ENCODE measurements around the gene SMIM9.

The SMIM9 gene

DNA sequence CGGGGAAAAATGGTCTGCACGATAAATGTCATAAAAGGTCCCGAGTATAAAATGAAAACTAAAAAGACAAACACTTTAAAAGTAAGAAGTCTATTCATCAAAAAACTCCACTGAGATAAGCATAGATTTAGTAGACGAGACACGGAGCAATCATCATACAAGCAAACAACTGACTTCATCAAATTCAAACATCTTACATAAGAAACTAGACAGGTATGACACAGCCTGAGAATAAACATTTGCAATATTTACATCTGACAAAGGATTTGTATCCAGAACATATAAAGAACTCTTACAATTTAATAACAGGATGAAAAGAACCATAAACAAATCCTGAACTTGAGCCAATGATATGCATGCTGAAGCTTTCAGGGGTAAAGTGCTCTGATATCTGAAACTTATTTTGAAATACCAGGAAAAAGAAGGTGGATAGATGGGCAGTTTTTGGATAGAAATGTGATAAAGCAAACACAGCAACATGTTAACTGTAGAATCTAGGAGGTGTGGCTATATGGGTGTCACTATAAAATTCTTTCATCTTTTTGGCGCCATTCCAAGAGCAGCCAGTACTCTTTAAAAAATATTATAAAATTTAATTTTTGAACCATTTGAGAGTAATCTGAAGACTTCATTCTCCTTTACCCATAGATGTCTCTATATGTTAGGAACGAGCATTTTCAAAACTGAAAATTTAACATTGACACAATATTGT, 41.2 kb downstream of the SMIM9 start:
- TF ChIP-seq, protein P1, sequence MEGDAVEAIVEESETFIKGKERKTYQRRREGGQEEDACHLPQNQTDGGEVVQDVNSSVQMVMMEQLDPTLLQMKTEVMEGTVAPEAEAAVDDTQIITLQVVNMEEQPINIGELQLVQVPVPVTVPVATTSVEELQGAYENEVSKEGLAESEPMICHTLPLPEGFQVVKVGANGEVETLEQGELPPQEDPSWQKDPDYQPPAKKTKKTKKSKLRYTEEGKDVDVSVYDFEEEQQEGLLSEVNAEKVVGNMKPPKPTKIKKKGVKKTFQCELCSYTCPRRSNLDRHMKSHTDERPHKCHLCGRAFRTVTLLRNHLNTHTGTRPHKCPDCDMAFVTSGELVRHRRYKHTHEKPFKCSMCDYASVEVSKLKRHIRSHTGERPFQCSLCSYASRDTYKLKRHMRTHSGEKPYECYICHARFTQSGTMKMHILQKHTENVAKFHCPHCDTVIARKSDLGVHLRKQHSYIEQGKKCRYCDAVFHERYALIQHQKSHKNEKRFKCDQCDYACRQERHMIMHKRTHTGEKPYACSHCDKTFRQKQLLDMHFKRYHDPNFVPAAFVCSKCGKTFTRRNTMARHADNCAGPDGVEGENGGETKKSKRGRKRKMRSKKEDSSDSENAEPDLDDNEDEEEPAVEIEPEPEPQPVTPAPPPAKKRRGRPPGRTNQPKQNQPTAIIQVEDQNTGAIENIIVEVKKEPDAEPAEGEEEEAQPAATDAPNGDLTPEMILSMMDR (conservative IDR thresholded peaks at IDR 0.05; ENCODE audit: low read depth, low read length), result no peak
- H3K4me3 ChIP-seq (ENCODE audit: low read length), result no peak overlapping the region
- DNase-seq (ENCODE audit: low read depth), result no peak

DNA sequence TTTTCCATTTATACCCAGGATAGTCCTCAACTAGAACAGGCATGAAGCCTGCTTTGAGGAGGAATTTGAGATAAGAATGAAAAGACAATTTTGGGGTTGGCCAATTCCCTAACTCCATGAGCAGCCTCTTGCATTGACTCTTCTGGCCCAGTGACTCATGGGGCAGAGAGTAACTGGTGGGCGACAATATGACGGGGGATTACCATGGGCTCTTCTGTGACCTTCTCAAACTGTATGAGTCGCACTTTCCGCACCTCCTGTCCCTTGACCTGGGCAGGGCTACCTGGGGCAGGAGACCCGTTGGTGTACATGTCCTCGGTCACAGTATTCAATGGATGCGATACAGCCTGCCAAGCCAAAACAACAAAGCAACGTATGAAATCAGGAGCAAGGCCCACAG, 42.5 kb downstream of the SMIM9 start:
- TF ChIP-seq, protein P1 (conservative IDR thresholded peaks at IDR 0.05; ENCODE audit: low read depth, low read length), result no peak
- no peak for DNase-seq (ENCODE audit: low read depth)
- H3K4me3 ChIP-seq (ENCODE audit: low read length), result no peak overlapping the region

DNA sequence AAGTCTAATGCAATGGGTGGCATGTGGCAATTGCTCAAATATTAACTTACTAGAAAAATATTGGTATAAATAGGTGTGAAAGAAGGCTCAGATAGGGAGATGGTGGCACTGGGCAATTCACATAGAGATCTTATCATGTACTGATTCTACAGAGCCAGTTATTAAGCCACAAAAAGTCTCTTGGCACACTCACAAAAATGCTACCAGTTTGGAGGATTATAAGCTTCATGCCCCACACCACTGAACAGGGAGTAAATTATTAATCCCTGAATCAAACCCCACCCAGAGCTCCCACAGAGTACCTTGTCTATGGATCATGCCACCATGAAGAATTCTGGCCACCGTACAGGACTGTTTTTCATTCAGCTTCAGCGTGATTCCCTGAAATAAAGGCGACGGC, 43.0 kb downstream of the SMIM9 start:
- TF ChIP-seq, protein P1 (conservative IDR thresholded peaks at IDR 0.05; ENCODE audit: low read depth, low read length), result no peak

DNA sequence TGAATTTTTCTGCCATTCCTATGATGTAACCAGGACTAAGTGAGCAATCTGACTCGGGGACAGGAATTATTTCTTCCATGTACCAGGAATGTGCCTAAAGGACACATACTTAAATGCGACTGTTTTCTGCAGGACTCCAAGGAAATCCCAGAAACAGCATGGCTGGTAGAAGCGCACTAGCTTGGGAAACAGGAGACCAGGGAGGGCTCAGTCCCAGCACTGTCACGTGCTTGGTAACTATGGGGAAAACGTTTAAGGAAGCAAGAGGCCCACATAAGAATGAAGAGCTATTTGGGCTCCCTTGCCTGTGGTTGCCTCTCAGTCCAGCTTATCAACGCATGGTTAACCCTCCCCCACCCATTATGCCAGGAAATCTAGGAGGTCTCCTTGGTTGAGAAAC, 48.7 kb downstream of the SMIM9 start:
- H3K4me3 ChIP-seq (ENCODE audit: low read length), result no peak overlapping the region
- DNase-seq (ENCODE audit: low read depth), result no peak
- TF ChIP-seq, protein P1 (conservative IDR thresholded peaks at IDR 0.05; ENCODE audit: low read depth, low read length), result no peak

More for the DNA sequence above, 43.0 kb downstream of the SMIM9 start:
- no peak for DNase-seq (ENCODE audit: low read depth)
- H3K4me3 ChIP-seq (ENCODE audit: low read length), result no peak overlapping the region

DNA sequence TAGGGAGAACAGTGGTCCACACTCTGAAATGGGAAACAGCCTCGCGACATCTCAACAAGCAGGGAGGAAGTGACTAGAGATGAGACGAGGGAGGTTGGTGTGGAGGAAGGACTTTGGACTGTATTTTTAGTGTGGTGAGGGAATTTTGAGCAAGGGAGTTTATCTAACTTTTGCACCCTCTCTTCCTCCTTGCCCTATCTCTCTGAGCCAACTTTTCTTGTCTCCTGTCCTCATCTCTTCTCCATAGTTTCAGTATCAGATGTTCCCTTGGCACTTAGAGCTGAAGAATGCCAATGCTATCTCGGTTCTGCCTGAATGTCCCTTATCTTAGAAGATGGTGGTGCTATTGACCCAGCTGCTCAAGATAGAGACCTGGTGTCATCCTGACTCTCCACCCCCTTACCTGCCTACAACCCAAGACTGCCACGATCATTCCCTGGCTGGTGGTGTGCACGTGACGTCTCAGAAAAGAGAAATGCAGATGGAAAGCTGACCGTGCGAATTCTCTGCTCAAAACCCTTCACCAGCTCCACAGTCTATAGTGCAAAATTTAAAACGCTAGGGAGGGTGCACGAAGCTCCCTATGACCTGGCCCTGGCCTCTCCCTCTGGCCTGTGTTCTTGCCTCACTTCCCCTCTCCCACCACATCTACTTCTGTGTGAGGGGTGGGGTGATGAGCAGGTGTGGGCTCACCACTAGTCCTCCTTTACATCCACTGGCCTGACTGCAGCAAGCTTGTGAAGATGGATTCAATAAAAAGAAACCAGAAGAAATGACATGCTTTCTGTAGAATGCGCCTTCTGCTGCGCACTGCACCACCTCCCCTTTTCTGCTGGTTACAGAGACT, 50.1 kb downstream of the SMIM9 start:
- no peak overlapping the region for H3K4me3 ChIP-seq (ENCODE audit: low read length)
- TF ChIP-seq, protein P1 (conservative IDR thresholded peaks at IDR 0.05; ENCODE audit: low read depth, low read length), result no peak
- no peak for DNase-seq (ENCODE audit: low read depth)

DNA sequence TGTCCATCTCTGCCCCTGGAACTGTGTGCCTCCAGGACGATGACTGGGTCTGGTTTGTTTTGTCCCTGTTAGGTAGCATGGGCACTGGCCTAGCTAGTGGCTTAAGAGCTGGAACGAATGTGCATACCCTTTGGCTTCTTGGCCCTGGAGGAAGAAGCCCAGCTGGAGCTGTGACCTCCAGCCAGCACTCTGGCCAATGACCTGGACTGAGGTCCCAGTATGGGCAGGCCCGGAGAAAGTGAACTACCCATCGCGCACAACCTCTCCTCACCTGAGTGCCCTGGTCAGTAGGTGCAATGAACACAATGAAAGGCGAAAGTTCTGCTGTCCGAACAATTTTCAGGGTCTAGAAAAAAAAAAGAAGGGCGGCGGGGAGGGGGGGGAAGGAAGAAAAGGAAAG, 53.5 kb downstream of the SMIM9 start:
- H3K4me3 ChIP-seq (ENCODE audit: low read length), result no peak overlapping the region
- TF ChIP-seq, protein P1 (conservative IDR thresholded peaks at IDR 0.05; ENCODE audit: low read depth, low read length), result no peak
- DNase-seq (ENCODE audit: low read depth), result no peak
